Effector CD4-positive, alpha-beta T cell (primary cell): Measurements from ENCODE around the gene TCTN1.
A peak's percentile ranks its signal among the peaks of the same experiment; 100 is the strongest.
"Not testable (repeated sequence)": the region's sequence is repeated elsewhere in the genome, so short reads cannot be mapped to it uniquely, and the experiment has no call there.

Source experiments
- DNase-seq: peaks from one replicate; pipeline ENCODE4 v3.0.0-alpha.2; 2020

The TCTN1 gene

GRCh38 chr12:110585231-110585799 lies 28.6 kb upstream of the TCTN1 start:
- peak; percentile 27 for DNase-seq

GRCh38 chr12:110587102-110587501 lies 26.8 kb upstream of the TCTN1 start:
- DNase-seq: not testable (repeated sequence)

- DNase-seq: no peak
These were observed 23.9 kb upstream of the TCTN1 start for GRCh38 chr12:110590059-110590458.

GRCh38 chr12:110590806-110591326 lies 23.1 kb upstream of the TCTN1 start:
- DNase-seq: no peak

GRCh38 chr12:110591451-110592051 lies 22.4 kb upstream of the TCTN1 start:
- no peak for DNase-seq

- DNase-seq: no peak
These were observed 21.9 kb upstream of the TCTN1 start for GRCh38 chr12:110592078-110592477.

GRCh38 chr12:110592919-110593318 lies 21.0 kb upstream of the TCTN1 start:
- not testable (repeated sequence) for DNase-seq

- no peak for DNase-seq
These were observed 16.0 kb upstream of the TCTN1 start for GRCh38 chr12:110597885-110598284.

- DNase-seq: no peak
These were observed 14.6 kb upstream of the TCTN1 start for GRCh38 chr12:110599334-110599733.

- DNase-seq: no peak
These were observed 13.7 kb upstream of the TCTN1 start for GRCh38 chr12:110600254-110600653.

GRCh38 chr12:110602085-110602814 lies 11.7 kb upstream of the TCTN1 start:
- peak; percentile 29 for DNase-seq

GRCh38 chr12:110606253-110606611 lies 7.7 kb upstream of the TCTN1 start:
- no peak for DNase-seq

GRCh38 chr12:110613071-110613770 lies 708 bp upstream of the TCTN1 start:
- DNase-seq: no peak

- no peak for DNase-seq
These were observed 1.2 kb downstream of the TCTN1 start for GRCh38 chr12:110615171-110615570.

GRCh38 chr12:110616471-110617115 lies 2.7 kb downstream of the TCTN1 start:
- no peak for DNase-seq

GRCh38 chr12:110619534-110619953 lies 5.6 kb downstream of the TCTN1 start:
- no peak for DNase-seq

- DNase-seq: no peak
These were observed 8.7 kb downstream of the TCTN1 start for GRCh38 chr12:110622582-110622981.

- DNase-seq: no peak
These were observed 13.7 kb downstream of the TCTN1 start for GRCh38 chr12:110627500-110628195.

GRCh38 chr12:110635055-110635454 lies 21.1 kb downstream of the TCTN1 start:
- DNase-seq: no peak

- no peak for DNase-seq
These were observed 22.6 kb downstream of the TCTN1 start for GRCh38 chr12:110636516-110636915.

GRCh38 chr12:110637869-110638441 lies 24.0 kb downstream of the TCTN1 start:
- no peak for DNase-seq

- no peak for DNase-seq
These were observed 24.9 kb downstream of the TCTN1 start for GRCh38 chr12:110638796-110639195.
